ENCODE results near the gene CCSER1.
"Not testable (repeated sequence)": the region's sequence is repeated elsewhere in the genome, so short reads cannot be mapped to it uniquely, and the experiment has no call there.

Gene CCSER1

GRCh38 chr4:91598696-91599095 is 1471.5 kb downstream of the CCSER1 start:
- TF ChIP-seq, protein P1, sequence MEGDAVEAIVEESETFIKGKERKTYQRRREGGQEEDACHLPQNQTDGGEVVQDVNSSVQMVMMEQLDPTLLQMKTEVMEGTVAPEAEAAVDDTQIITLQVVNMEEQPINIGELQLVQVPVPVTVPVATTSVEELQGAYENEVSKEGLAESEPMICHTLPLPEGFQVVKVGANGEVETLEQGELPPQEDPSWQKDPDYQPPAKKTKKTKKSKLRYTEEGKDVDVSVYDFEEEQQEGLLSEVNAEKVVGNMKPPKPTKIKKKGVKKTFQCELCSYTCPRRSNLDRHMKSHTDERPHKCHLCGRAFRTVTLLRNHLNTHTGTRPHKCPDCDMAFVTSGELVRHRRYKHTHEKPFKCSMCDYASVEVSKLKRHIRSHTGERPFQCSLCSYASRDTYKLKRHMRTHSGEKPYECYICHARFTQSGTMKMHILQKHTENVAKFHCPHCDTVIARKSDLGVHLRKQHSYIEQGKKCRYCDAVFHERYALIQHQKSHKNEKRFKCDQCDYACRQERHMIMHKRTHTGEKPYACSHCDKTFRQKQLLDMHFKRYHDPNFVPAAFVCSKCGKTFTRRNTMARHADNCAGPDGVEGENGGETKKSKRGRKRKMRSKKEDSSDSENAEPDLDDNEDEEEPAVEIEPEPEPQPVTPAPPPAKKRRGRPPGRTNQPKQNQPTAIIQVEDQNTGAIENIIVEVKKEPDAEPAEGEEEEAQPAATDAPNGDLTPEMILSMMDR (IDR thresholded peaks at IDR 0.05; ENCODE audit: insufficient read depth, missing control alignments): no peak
- FAIRE-seq: no peak
- DNase-seq (ENCODE audit: insufficient read length, low spot score): no peak

DNA sequence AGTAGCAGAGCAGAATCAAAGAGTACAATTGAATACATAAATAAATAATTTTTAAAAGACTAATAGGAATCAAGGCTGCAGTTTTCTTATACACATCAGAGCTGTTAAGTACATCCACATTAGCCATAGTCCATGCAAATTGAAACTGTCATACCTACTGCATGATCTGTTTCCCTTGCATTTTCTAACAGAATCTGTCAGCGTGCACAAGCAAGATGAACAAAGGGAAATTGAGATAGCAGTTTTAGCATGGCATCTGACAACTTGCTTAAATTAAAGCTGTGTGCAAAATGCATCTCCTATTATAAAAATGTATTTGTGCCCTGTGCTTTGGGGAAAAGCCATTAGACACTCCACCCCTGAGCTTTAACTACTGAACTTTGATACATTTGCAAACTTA is 1473.1 kb downstream of the CCSER1 start:
- FAIRE-seq (no peak), DNase-seq (ENCODE audit: insufficient read length, low spot score) (no peak)
- TF ChIP-seq, protein P1 (IDR thresholded peaks at IDR 0.05; ENCODE audit: insufficient read depth, missing control alignments): no peak

- TF ChIP-seq, protein P1 (IDR thresholded peaks at IDR 0.05; ENCODE audit: insufficient read depth, missing control alignments): no peak
- FAIRE-seq (no peak), DNase-seq (ENCODE audit: insufficient read length, low spot score) (no peak)
Observed at GRCh38 chr4:91601401-91601800, 1474.2 kb downstream of the CCSER1 start.

DNA sequence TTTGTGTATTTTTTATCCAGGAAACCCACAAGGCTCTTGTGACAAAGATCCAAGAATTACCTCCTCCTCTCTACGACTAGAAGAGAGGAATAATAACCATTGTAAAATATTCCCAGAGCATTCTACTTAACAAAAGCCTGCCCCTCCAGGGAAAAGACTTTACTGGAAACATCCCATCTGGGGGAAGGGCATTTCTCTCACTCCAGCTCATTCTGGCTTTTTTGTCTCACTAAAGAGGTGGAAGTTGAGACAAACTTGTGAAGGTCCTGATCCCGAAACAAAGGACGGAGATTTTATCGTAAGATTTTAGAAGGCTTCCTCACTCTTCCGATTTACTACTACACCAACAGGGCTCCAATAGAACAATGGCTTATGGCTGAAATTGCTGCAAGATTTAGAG is 1484.6 kb downstream of the CCSER1 start:
- DNase-seq (ENCODE audit: insufficient read length, low spot score): no peak
- no peak for FAIRE-seq
- TF ChIP-seq, protein P1 (IDR thresholded peaks at IDR 0.05; ENCODE audit: insufficient read depth, missing control alignments): no peak

DNA sequence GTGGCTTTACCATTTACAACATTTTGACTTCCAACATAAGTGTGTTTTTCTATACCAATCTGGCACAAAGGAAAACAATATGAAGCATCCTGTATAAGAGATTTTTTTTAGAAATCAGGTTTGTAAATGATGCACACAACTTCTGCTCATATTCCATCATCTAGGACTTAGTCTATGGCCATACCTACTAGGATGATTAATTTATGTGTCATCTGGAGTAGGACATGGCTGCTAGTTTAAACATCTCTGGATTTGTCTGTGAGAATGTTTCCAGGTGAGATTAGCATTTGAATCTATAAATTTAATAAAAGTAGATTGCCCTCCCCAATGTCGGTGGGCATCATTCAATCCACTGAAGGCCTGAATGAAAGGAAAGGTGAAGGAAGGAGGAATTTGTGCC is 1493.8 kb downstream of the CCSER1 start:
- DNase-seq (ENCODE audit: insufficient read length, low spot score): no peak
- TF ChIP-seq, protein P1 (IDR thresholded peaks at IDR 0.05; ENCODE audit: insufficient read depth, missing control alignments): no peak
- no peak for FAIRE-seq

DNA sequence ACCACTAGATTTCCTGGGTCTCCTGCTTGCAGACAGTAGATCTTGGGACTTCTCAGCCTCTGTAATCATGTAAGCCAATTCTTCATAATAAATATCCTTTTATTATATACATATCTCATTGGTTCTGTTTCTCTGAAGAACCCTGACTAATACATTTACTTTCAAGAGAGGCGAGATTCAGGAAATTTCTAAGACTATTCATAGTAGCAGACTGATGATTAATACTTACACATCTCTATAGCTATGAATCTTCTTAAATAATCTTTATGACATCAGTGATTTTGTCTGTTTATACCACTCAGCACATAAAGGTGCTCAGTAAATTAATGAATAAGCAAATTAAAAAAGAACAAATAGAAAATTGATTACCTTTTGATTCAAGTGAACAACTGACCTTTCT is 1494.3 kb downstream of the CCSER1 start:
- FAIRE-seq (no peak), DNase-seq (ENCODE audit: insufficient read length, low spot score) (no peak)
- TF ChIP-seq, protein P1 (IDR thresholded peaks at IDR 0.05; ENCODE audit: insufficient read depth, missing control alignments): no peak

DNA sequence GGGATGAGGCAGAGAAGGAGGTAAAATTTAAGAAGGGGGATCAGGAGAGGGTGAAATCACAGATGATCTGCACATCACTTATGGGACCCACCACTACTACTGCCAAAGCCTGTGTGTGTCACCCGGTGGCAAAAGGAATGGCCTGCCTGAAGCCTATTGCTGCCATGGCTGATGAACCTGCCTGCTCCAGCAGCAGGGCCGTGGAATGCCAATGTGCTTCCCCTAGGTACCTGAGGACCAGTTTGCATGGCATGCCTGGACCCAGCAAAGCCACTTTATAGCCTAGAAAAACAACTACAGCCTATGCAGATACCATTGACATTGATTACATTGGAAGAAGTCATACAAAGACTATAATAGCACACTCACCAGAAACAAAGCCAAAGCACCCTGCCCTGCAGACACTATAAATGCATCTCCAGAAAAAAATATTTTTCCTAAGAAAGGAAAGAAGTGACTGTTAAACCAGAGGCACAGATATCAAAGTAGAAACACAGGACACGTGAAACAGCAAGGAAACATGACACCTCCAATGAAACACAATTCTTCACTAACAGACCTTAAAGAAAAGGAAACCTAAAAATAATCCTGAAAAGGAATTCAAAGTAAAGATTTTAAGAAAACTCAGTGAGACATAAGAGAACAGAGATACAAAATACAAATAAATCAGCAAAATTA is 1495.9 kb downstream of the CCSER1 start:
- no peak for FAIRE-seq
- no peak for DNase-seq (ENCODE audit: insufficient read length, low spot score)
- TF ChIP-seq, protein P1 (IDR thresholded peaks at IDR 0.05; ENCODE audit: insufficient read depth, missing control alignments): no peak

- not testable (repeated sequence) for DNase-seq (ENCODE audit: insufficient read length, low spot score); FAIRE-seq
Observed at GRCh38 chr4:91623603-91623967, 1496.4 kb downstream of the CCSER1 start.

All from D721Med (cell line).